Measurements from ENCODE around the gene PAAF1.
A peak's percentile ranks its signal among the peaks of the same experiment; 100 is the strongest.

Gene PAAF1

DNA sequence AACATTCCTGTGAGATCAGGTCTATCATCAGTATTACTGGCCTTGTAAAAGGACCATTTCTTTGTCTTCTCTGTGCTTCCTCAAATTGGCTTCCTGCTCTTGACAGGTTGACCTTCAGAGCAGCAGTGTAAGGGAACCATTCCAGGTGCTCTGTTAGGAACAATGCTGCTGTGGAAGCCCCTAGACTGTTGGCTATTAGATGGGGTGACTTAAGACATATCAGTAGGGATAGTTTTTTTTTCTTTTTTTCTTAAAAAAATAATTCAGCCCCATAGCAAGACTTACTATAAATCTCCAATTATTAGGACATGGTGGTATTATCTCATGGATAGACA, 37.7 kb upstream of the PAAF1 start:
- H4K91ac ChIP-seq (ENCODE audit: low read depth, low read length), result no peak overlapping the region
- no peak overlapping the region for H4K12ac ChIP-seq (ENCODE audit: low read depth, low read length)
- DNase-seq, result no peak
- no peaks in the 10 kb centered on the region for H3K27me3 ChIP-seq (ENCODE audit: insufficient read depth, low read length)
- no peak overlapping the region for H3K4me2 ChIP-seq (ENCODE audit: low read length)
- H2BK120ac ChIP-seq (ENCODE audit: insufficient read depth, low read length, poor library complexity), result no peak overlapping the region
- no peak overlapping the region for H2AK5ac ChIP-seq (ENCODE audit: low read length)
- H3K9ac ChIP-seq (ENCODE audit: low read length), result no peak overlapping the region
- peaks cover 0 to 5% of the 10 kb centered on the region in 2 experiments for H3K36me3 ChIP-seq (ENCODE audit: control insufficient read depth in 1 of 2, insufficient read depth in 2 of 2, low read length in 2 of 2)
- H3K4me1 ChIP-seq (ENCODE audit: control insufficient read depth in 1 of 2, insufficient read depth in 2 of 2, low read length in 2 of 2), result peaks cover 3% of the 10 kb centered on the region in 2 experiments
- H4K8ac ChIP-seq (ENCODE audit: low read depth, low read length), result no peak overlapping the region
- no peak overlapping the region for H2AFZ ChIP-seq (ENCODE audit: insufficient read depth, low read length, poor library complexity)
- no peak overlapping the region for H3K14ac ChIP-seq (ENCODE audit: low read length)
- H3K4me3 ChIP-seq (ENCODE audit: low read depth, low read length), result no peak overlapping the region
- H3K4ac ChIP-seq (ENCODE audit: low read depth, low read length), result no peak overlapping the region
- no peaks in the 10 kb centered on the region for H3K79me2 ChIP-seq (ENCODE audit: control insufficient read depth, insufficient read depth, low read length, poor library complexity)
- no peak overlapping the region for H3K23ac ChIP-seq (ENCODE audit: low read length)
- no peak overlapping the region for H3K27ac ChIP-seq (ENCODE audit: low read depth, low read length)
- no peak overlapping the region for H2BK5ac ChIP-seq (ENCODE audit: low read depth, low read length, poor library complexity)
- no peak overlapping the region for H3K18ac ChIP-seq (ENCODE audit: low read length)
- no peaks in the 10 kb centered on the region for H3K9me3 ChIP-seq (ENCODE audit: insufficient read depth, low read depth, low read length)
- H3K79me1 ChIP-seq (ENCODE audit: low read length), result peaks cover 3% of the 10 kb centered on the region
- H2BK12ac ChIP-seq (ENCODE audit: low read length), result no peak overlapping the region

DNA sequence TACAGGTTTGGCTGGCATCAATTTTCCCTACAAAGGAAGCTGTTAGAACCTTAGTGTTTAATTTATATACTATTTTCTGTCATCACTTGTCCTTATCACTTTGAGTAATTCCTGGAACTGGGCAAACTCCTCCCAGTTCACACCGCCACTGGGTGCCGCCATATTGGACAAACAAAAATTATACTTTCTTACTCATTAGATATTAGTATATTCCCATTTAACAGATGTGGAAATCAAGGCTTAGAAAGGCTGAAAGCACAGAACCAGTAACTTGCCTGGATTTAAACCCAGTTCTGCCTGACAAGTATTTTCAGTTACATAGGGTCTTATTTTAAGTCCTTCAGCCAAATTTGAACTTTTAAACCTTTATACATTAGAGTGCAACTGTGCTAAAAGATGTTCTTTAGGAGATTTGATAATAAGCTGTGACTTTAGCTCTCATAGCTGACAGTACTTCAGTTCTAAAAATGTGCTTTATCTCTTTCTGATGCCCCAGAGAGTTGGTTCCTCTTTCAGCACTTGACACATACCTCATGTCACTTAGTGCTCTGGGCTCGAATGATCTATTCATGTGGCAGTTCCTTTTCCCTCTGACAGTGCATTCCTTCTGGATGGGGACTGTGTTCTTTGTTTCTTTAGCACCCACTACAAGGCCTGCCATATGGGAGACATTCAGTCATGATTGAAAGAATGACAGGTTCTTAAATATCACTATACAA, 25.6 kb upstream of the PAAF1 start:
- no peak overlapping the region for H3K4me2 ChIP-seq (ENCODE audit: low read length)
- H3K18ac ChIP-seq (ENCODE audit: low read length), result no peak overlapping the region
- no CpG with 5 or more reads among the region's 3 CpGs for WGBS (ENCODE audit: extremely low coverage, insufficient coverage, insufficient read length)
- H2BK5ac ChIP-seq (ENCODE audit: low read depth, low read length, poor library complexity), result no peak overlapping the region
- H3K9ac ChIP-seq (ENCODE audit: low read length), result no peak overlapping the region
- H3K79me1 ChIP-seq (ENCODE audit: low read length), result no peaks in the 10 kb centered on the region
- no peaks in the 10 kb centered on the region for H3K4me1 ChIP-seq (ENCODE audit: control insufficient read depth in 1 of 2, insufficient read depth in 2 of 2, low read length in 2 of 2)
- no peak overlapping the region for H3K23ac ChIP-seq (ENCODE audit: low read length)
- H3K4ac ChIP-seq (ENCODE audit: low read depth, low read length), result no peak overlapping the region
- no peak overlapping the region for H4K12ac ChIP-seq (ENCODE audit: low read depth, low read length)
- H3K27ac ChIP-seq (ENCODE audit: low read depth, low read length), result no peak overlapping the region
- H3K36me3 ChIP-seq (ENCODE audit: control insufficient read depth in 1 of 2, insufficient read depth in 2 of 2, low read length in 2 of 2), result peaks cover 0 to 3% of the 10 kb centered on the region in 2 experiments
- H4K8ac ChIP-seq (ENCODE audit: low read depth, low read length), result no peak overlapping the region
- DNase-seq, result no peak
- no peak overlapping the region for H4K91ac ChIP-seq (ENCODE audit: low read depth, low read length)
- no peak overlapping the region for H2AFZ ChIP-seq (ENCODE audit: insufficient read depth, low read length, poor library complexity)
- H2AK5ac ChIP-seq (ENCODE audit: low read length), result no peak overlapping the region
- H3K4me3 ChIP-seq (ENCODE audit: low read depth, low read length), result no peak overlapping the region
- H3K9me3 ChIP-seq (ENCODE audit: insufficient read depth, low read depth, low read length), result no peaks in the 10 kb centered on the region
- H2BK120ac ChIP-seq (ENCODE audit: insufficient read depth, low read length, poor library complexity), result no peak overlapping the region
- H3K79me2 ChIP-seq (ENCODE audit: control insufficient read depth, insufficient read depth, low read length, poor library complexity), result no peaks in the 10 kb centered on the region
- no peak overlapping the region for H3K14ac ChIP-seq (ENCODE audit: low read length)
- no peaks in the 10 kb centered on the region for H3K27me3 ChIP-seq (ENCODE audit: insufficient read depth, low read length)
- H2BK12ac ChIP-seq (ENCODE audit: low read length), result no peak overlapping the region

DNA sequence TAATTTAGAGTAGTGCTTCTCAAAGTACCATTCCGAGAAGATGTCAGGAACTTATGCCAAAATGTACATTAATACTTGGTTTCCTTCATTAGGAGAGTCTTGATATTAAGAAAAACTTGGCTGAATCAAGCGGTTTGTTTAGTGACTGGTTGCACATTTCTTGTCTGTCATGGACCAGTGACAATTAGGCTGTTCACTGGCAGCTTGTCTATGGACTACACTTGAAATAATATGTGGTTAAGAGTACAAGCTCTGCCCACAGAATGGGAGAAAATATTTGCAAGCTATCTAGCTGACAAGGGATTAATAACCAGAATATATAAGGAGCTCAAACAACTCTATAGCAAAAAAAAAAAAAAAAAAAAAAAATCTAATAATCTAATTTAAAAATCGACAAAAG, 24.8 kb upstream of the PAAF1 start:
- no peak overlapping the region for H4K8ac ChIP-seq (ENCODE audit: low read depth, low read length)
- H3K27ac ChIP-seq (ENCODE audit: low read depth, low read length), result no peak overlapping the region
- no peak overlapping the region for H2BK12ac ChIP-seq (ENCODE audit: low read length)
- DNase-seq, result no peak
- no peak overlapping the region for H4K91ac ChIP-seq (ENCODE audit: low read depth, low read length)
- WGBS (ENCODE audit: extremely low coverage, insufficient coverage, insufficient read length), result no CpG with 5 or more reads among the region's 3 CpGs
- no peak overlapping the region for H4K12ac ChIP-seq (ENCODE audit: low read depth, low read length)
- no peak overlapping the region for H3K18ac ChIP-seq (ENCODE audit: low read length)
- H3K4ac ChIP-seq (ENCODE audit: low read depth, low read length), result no peak overlapping the region
- H3K36me3 ChIP-seq (ENCODE audit: control insufficient read depth in 1 of 2, insufficient read depth in 2 of 2, low read length in 2 of 2), result peaks cover 0 to 3% of the 10 kb centered on the region in 2 experiments
- no peak overlapping the region for H3K4me2 ChIP-seq (ENCODE audit: low read length)
- no peak overlapping the region for H3K9ac ChIP-seq (ENCODE audit: low read length)
- no peak overlapping the region for H2AFZ ChIP-seq (ENCODE audit: insufficient read depth, low read length, poor library complexity)
- no peaks in the 10 kb centered on the region for H3K79me2 ChIP-seq (ENCODE audit: control insufficient read depth, insufficient read depth, low read length, poor library complexity)
- H3K4me1 ChIP-seq (ENCODE audit: control insufficient read depth in 1 of 2, insufficient read depth in 2 of 2, low read length in 2 of 2), result no peaks in the 10 kb centered on the region
- H3K14ac ChIP-seq (ENCODE audit: low read length), result no peak overlapping the region
- H3K79me1 ChIP-seq (ENCODE audit: low read length), result no peaks in the 10 kb centered on the region
- no peak overlapping the region for H2BK120ac ChIP-seq (ENCODE audit: insufficient read depth, low read length, poor library complexity)
- H3K9me3 ChIP-seq (ENCODE audit: insufficient read depth, low read depth, low read length), result no peaks in the 10 kb centered on the region
- no peak overlapping the region for H2BK5ac ChIP-seq (ENCODE audit: low read depth, low read length, poor library complexity)
- H3K4me3 ChIP-seq (ENCODE audit: low read depth, low read length), result no peak overlapping the region
- no peak overlapping the region for H2AK5ac ChIP-seq (ENCODE audit: low read length)
- H3K23ac ChIP-seq (ENCODE audit: low read length), result no peak overlapping the region
- no peaks in the 10 kb centered on the region for H3K27me3 ChIP-seq (ENCODE audit: insufficient read depth, low read length)

DNA sequence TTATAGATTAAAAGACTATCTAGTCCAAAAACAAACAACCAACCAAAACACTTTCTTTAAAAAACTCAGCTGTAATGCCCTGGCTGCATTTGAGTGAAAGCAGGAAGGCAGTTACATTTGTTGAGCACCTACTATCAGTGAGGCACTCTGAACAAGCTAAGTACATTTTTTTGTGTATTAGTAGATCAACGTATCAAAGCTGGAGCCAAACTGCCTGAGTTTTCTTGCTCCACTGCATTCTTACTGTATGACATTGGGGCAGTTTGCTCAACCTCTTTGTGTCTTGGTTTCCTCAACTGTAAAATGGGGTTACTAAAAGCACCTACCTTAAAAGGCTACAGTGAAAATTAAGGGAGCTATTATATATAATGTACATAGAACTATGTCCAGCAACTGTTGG, 22.1 kb upstream of the PAAF1 start:
- H2AK5ac ChIP-seq (ENCODE audit: low read length), result no peak overlapping the region
- no peaks in the 10 kb centered on the region for H3K4me1 ChIP-seq (ENCODE audit: control insufficient read depth in 1 of 2, insufficient read depth in 2 of 2, low read length in 2 of 2)
- WGBS (ENCODE audit: extremely low coverage, insufficient coverage, insufficient read length), result no CpG with 5 or more reads among the region's 1 CpG
- H3K23ac ChIP-seq (ENCODE audit: low read length), result no peak overlapping the region
- H3K4me3 ChIP-seq (ENCODE audit: low read depth, low read length), result no peak overlapping the region
- H3K27me3 ChIP-seq (ENCODE audit: insufficient read depth, low read length), result no peaks in the 10 kb centered on the region
- no peaks in the 10 kb centered on the region for H3K9me3 ChIP-seq (ENCODE audit: insufficient read depth, low read depth, low read length)
- no peak overlapping the region for H3K4me2 ChIP-seq (ENCODE audit: low read length)
- H4K91ac ChIP-seq (ENCODE audit: low read depth, low read length), result no peak overlapping the region
- no peaks in the 10 kb centered on the region for H3K79me2 ChIP-seq (ENCODE audit: control insufficient read depth, insufficient read depth, low read length, poor library complexity)
- H3K18ac ChIP-seq (ENCODE audit: low read length), result no peak overlapping the region
- no peak overlapping the region for H4K12ac ChIP-seq (ENCODE audit: low read depth, low read length)
- no peak overlapping the region for H2BK12ac ChIP-seq (ENCODE audit: low read length)
- no peak overlapping the region for H4K8ac ChIP-seq (ENCODE audit: low read depth, low read length)
- no peak overlapping the region for H3K9ac ChIP-seq (ENCODE audit: low read length)
- no peak overlapping the region for H2BK120ac ChIP-seq (ENCODE audit: insufficient read depth, low read length, poor library complexity)
- H3K27ac ChIP-seq (ENCODE audit: low read depth, low read length), result no peak overlapping the region
- no peak overlapping the region for H2BK5ac ChIP-seq (ENCODE audit: low read depth, low read length, poor library complexity)
- H3K79me1 ChIP-seq (ENCODE audit: low read length), result no peaks in the 10 kb centered on the region
- no peak overlapping the region for H3K14ac ChIP-seq (ENCODE audit: low read length)
- peak; percentile 76 to 89 for DNase-seq
- H3K36me3 ChIP-seq (ENCODE audit: control insufficient read depth in 1 of 2, insufficient read depth in 2 of 2, low read length in 2 of 2), result peaks cover 0 to 3% of the 10 kb centered on the region in 2 experiments
- H3K4ac ChIP-seq (ENCODE audit: low read depth, low read length), result no peak overlapping the region
- H2AFZ ChIP-seq (ENCODE audit: insufficient read depth, low read length, poor library complexity), result no peak overlapping the region
